Body of pancreas (tissue), 4 donors: Measurements from ENCODE around the gene PDIA4. TPM values are rescaled to one million over a fixed set of nuclear protein-coding genes. Genes with fewer than 3 reads are reported as not detected.
"Not testable (repeated sequence)": the region's sequence is repeated elsewhere in the genome, so short reads cannot be mapped to it uniquely, and the experiment has no call there.

ENCODE experiments used
- ATAC-seq: fragments of 150-250 bp; one replicate; pipeline ENCODE4 v1.9.1; 2016
- DNase-seq, 4 donors: peaks; one replicate each; pipeline ENCODE4 v3.0.0-alpha.2; 2019
- H3K27ac ChIP-seq, 4 donors: fragments of 200-600 bp; sonication (generic); 1 replicate in 3 of 4; 2 replicates in 1 of 4; pipeline versions ENCODE4 v1.5.1 to v1.6.1; 2016 to 2019; ENCODE audit warnings: mild to moderate bottlenecking in 1 of 4, mixed read lengths in 1 of 4, moderate library complexity in 1 of 4
- H3K27me3 ChIP-seq, 2 donors: fragments of 200-600 bp; sonication (generic); one replicate each; pipeline ENCODE4 v1.6.0; 2016; ENCODE audit warnings: mild to moderate bottlenecking in 1 of 2
- H3K36me3 ChIP-seq, 2 donors: fragments of 200-600 bp; sonication (generic); replicated peaks in 1 of 2; 2 replicates each; pipeline ENCODE4 v1.5.1; 2016; ENCODE audit warnings: low read depth in 2 of 2; ENCODE audit not compliant: insufficient read depth in 1 of 2
- H3K4me1 ChIP-seq: fragments of 200-600 bp; sonication (generic); one replicate; pipeline ENCODE4 v1.6.0; 2016
- H3K4me3 ChIP-seq, 2 donors: fragments of 200-600 bp; sonication (generic); 1 replicate in 1 of 2; 2 replicates in 1 of 2; pipeline ENCODE4 v1.5.1; 2016 to 2019
- H3K9me3 ChIP-seq, 3 donors: fragments of 200-600 bp; sonication (generic); 1 replicate in 2 of 3; 2 replicates in 1 of 3; pipeline ENCODE4 v1.5.1; 2016
- POLR2A ChIP-seq, 3 donors: fragments of 450-650 bp; IDR thresholded peaks; one replicate each; pipeline ENCODE4 v1.6.1; 2016; ENCODE audit warnings: antibody characterized with exemption in 3 of 3, mild to moderate bottlenecking in 2 of 3
- WGBS, 2 donors: methylation state at CpG; one replicate each; pipeline ENCODE4 v1.1.5; 2017; 5-methylcytosine and 5-hydroxymethylcytosine counted together
- intact Hi-C: fragments of 100-400 bp; cut with DNase I; formaldehyde crosslinking; loops from one replicate; pipeline ENCODE4 v1.15.1; 2023
- total RNA-seq, 2 donors: library from RNA; depleted of rRNA; stranded (reverse); fragments of >200 nt; gene quantifications; one replicate each; pipeline ENCODE4 v1.1.0, GENCODE V29; 2016
- TF ChIP-seq, protein P1 (sequence below), 7 experiments: fragments of 450-650 bp in 4 of 7; fragments of 200-600 bp in 3 of 7; sonication (generic) in 3 of 7; IDR thresholded peaks; one replicate each; pipeline ENCODE4 v1.5.1; 2016 to 2019; ENCODE audit warnings: antibody characterized with exemption in 7 of 7

PDIA4 gene
- total RNA-seq, 2 donors from 2014 or later, result 80.4 to 140 TPM

DNA sequence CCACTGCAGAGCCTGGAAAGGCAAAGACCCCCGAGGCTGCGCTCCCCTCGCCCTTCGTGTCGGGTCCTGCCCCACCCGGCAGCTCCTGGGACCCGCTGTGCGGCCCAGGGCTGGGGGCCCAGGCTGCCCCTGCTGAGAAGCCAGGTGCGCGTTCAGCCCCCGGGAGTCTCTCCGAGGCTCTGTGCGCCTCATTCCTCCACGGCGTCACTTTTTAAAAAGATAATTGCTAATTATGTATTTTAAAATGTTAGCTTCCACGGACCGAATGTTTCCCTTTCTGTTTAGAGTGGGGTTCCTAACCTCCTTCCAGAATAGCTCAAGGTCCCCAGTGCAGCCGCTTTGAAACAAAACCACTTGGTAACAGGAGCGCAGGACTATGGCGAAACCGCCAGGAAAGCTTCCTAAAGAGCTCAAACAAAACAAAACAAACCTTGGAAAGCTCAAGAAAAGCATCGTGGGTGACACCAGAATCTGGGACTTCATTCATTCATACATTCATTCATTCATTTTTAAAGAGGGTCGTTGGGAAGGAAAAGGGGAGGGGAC, 45.6 kb downstream of the PDIA4 start:
- peak overlapping the region; percentile 20 to 42 for H3K4me3 ChIP-seq
- WGBS, 2 donors, result 2 to 3% methylated on average over 22 to 23 of the region's 23 CpGs

DNA sequence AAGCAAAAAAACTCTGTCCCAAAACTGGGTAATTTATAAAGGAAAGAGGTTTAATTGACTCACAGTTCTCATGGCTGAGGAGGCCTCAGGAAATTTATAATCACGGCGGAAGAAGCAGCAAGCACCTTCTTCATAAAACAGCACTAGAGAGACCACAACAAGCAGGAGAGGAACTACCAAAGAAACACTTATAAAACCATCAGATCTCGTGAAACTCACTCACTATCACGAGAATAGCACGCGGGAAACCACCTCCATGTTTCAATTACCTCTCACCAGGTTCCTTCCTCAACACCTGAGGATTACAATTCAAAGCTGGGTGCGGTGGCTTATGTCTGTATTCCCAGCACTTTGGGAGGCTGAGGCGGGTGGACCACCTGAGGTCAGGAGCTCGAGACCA, 48.5 kb downstream of the PDIA4 start:
- Histone ChIP-seq H3K4me3 (no peak overlapping the region), H3K36me3 (no peaks in the 10 kb centered on the region), H3K27ac (no peak overlapping the region), H3K27me3 (no peaks in the 10 kb centered on the region), H3K9me3 (no peaks in the 10 kb centered on the region), H3K4me1 (peaks cover 23% of the 10 kb centered on the region)
- intact Hi-C loops, result no loop called here
- no peak for TF ChIP-seq POLR2A (IDR thresholded peaks at IDR 0.05)
- TF ChIP-seq, protein P1, sequence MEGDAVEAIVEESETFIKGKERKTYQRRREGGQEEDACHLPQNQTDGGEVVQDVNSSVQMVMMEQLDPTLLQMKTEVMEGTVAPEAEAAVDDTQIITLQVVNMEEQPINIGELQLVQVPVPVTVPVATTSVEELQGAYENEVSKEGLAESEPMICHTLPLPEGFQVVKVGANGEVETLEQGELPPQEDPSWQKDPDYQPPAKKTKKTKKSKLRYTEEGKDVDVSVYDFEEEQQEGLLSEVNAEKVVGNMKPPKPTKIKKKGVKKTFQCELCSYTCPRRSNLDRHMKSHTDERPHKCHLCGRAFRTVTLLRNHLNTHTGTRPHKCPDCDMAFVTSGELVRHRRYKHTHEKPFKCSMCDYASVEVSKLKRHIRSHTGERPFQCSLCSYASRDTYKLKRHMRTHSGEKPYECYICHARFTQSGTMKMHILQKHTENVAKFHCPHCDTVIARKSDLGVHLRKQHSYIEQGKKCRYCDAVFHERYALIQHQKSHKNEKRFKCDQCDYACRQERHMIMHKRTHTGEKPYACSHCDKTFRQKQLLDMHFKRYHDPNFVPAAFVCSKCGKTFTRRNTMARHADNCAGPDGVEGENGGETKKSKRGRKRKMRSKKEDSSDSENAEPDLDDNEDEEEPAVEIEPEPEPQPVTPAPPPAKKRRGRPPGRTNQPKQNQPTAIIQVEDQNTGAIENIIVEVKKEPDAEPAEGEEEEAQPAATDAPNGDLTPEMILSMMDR (IDR thresholded peaks at IDR 0.05), result no peak
- DNase-seq (no peak), ATAC-seq (no peak)
- WGBS, 2 donors, result 64 to 81% methylated on average over 9 of the region's 9 CpGs

More for the DNA sequence above, 45.6 kb downstream of the PDIA4 start:
- ATAC-seq, result no peak
- Histone ChIP-seq H3K27ac (peak overlapping the region in 1 of 4 donors; percentile 17), H3K9me3 (no peaks in the 10 kb centered on the region), H3K36me3 (no peaks in the 10 kb centered on the region), H3K4me1 (peaks cover 23% of the 10 kb centered on the region), H3K27me3 (no peaks in the 10 kb centered on the region)
- peak in 2 of 4 donors; percentile 23 to 43 for DNase-seq
- TF ChIP-seq, protein P1 (IDR thresholded peaks at IDR 0.05), result no peak
- TF ChIP-seq POLR2A (IDR thresholded peaks at IDR 0.05), result no peak
- intact Hi-C loops, result no loop called here

DNA sequence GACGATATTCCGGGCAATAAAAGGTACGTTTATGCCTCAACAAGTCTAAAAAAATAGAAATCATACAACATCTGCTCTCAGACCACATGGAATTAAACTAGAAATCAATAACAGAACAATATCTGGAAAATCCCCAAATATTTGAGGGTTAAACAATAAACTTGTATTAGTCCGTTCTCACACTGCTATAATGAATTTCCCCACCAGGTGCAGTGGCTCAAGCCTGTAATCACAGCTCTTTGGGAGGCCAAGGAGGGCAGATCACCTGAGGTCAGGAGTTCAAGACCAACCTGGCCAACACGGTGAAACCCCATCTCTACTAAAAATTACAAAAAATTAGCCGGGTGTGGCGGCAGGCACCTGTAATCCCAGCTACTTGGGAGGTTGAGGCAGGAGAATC, 49.2 kb downstream of the PDIA4 start:
- intact Hi-C loops, ATAC-seq, DNase-seq, H3K36me3 ChIP-seq, H3K4me3 ChIP-seq, H3K9me3 ChIP-seq, H3K27me3 ChIP-seq, H3K27ac ChIP-seq: not testable (repeated sequence)
- H3K4me1 ChIP-seq, result peaks cover 16% of the 10 kb centered on the region
- 50 to 52% methylated on average over 7 of the region's 7 CpGs for WGBS, 2 donors

DNA sequence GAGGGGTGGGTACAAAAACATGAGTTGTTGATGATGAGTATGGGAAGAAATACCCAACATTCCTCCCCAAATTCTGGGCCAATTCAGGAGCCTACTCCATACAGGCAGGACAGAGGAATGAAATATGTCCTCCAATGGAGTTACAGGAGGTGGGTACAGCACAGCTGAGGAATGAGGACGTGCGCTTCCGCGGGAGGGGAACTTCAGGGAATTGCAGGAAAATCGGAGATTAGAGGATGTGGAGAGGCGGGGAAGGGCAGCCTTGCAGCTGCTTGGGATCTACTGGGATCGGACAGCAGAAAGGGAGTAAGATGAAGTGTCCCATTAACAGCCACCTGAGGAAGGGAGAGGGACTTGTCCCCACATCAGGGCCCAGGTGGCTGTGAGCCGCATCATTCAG, 50.2 kb downstream of the PDIA4 start:
- Histone ChIP-seq H3K4me1 (peaks cover 8% of the 10 kb centered on the region), H3K36me3 (no peaks in the 10 kb centered on the region), H3K4me3 (no peak overlapping the region), H3K9me3 (no peaks in the 10 kb centered on the region), H3K27ac (no peak overlapping the region), H3K27me3 (no peaks in the 10 kb centered on the region)
- intact Hi-C loops, result no loop called here
- 47 to 52% methylated on average over 8 of the region's 8 CpGs for WGBS, 2 donors
- no peak for DNase-seq
- ATAC-seq, result no peak
- TF ChIP-seq POLR2A (IDR thresholded peaks at IDR 0.05), result no peak
- TF ChIP-seq, protein P1 (IDR thresholded peaks at IDR 0.05), result no peak

DNA sequence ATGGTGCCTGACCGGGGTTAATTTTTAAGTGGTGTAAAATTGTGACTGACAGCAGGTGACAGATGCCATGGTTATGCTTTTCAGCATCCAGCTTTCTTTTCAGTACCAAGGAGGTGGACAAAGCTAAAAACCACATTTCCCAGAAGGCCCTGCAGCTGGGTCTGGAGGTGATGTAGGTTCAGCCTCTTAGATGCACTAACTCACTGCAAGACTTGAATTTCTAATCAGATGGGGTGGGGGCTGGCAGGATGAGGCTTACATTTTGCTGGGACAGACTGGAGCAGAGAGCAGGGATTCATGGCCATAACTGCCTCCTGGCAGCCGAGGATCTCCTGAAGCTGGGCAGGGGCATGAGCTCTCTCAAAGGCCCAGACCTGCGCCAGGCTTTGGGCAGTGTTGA, 52.4 kb downstream of the PDIA4 start:
- H3K9me3 ChIP-seq, result no peaks in the 10 kb centered on the region
- intact Hi-C loops, result no loop called here
- no peaks in the 10 kb centered on the region for H3K4me1 ChIP-seq
- H3K27ac ChIP-seq, result no peak overlapping the region
- H3K27me3 ChIP-seq, result no peaks in the 10 kb centered on the region
- 53 to 69% methylated on average over 3 of the region's 3 CpGs for WGBS, 2 donors
- no peak for TF ChIP-seq POLR2A (IDR thresholded peaks at IDR 0.05)
- TF ChIP-seq, protein P1 (IDR thresholded peaks at IDR 0.05), result no peak
- ATAC-seq (no peak), DNase-seq (no peak)
- H3K36me3 ChIP-seq, result no peaks in the 10 kb centered on the region
- H3K4me3 ChIP-seq, result no peak overlapping the region
